Right renal cortex interstitium (tissue), 3 donors: Measurements from ENCODE around the gene STK24. TPM values are rescaled to one million over a fixed set of nuclear protein-coding genes. Genes with fewer than 3 reads are reported as not detected.

ENCODE experiments used
- DNase-seq, 3 donors: peaks; one replicate each; pipeline ENCODE4 v3.0.0-alpha.2; 2013; ENCODE audit warnings: low read depth in 3 of 3, low spot score in 2 of 3
- polyA plus RNA-seq, 3 donors: library from polyadenylated mRNA; unstranded; fragments of 120-200 nt; gene quantifications; one replicate each; pipeline ENCODE4 v1.2.1, GENCODE V29; 2013; ENCODE audit not compliant: insufficient read length in 3 of 3

STK24 gene
- polyA plus RNA-seq, 3 donors = 114 to 117 (median 116) TPM

DNA sequence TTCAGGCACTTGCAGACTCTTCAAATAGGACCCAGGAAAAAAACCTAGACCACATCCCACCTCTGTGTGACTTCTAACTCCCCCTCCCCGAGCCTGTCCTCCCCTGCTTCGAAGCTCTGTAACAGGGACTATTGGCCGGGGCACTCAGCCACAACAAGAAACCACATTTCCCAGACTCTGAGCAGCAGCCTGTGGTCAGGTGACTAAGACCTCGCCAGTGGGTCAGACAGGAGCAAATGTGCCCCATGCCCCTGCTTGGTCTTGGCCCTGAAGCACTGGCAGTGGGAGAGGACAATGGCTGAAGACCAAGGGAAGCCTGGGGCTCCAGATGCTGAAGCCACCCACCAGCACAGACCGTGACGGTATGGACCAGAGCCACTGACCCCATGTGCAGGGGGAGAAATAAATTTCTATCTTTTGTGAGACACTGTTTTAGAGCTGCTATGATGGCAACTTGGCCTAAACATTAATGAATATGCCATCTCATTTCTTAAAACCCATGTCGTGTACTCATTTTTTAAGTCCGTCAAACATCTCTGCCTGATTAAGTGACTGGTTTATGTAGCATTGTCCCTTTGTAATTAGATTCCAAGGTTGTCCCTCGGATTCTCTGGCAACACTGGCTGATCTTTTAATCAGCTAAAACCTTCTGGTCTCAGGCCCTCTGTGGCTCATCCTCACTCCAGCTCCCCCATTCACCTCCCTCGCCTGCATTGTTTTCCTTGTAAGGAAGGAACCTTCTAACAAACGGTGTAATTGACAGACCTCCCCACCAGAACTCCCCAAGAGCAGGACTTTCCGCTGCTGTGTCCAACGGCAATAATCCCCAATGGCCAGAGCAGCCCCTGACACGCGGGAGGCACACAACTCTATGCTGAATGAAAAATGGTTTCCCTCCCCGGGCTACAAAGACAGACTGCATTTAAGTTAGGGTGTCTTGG, 98.4 kb downstream of the STK24 start:
- no peak for DNase-seq

- DNase-seq = no peak
Measured at GRCh38 chr13:98476538-98476966, 100.4 kb downstream of the STK24 start.

- no peak for DNase-seq
Measured at GRCh38 chr13:98476106-98476505, 100.8 kb downstream of the STK24 start.

DNA sequence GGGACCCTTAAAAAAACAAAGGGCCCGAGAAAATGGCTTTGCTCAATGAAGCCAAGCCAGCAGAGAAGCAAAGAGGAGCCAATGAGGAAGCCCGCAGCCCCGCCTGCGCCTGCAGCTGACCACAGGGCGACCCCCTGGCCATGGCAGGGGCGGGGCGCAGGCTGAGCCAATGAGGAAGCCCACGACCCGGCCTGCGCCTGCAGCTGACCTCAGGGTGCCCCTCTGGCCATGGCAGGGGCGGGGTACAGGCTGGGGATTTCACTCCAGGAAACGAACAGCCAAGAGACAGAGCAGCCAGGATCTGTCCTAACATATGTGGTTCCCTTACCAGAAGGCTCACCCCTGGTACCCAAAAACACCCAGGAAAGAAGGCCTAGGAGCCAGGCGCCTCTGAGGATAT, 101.4 kb downstream of the STK24 start:
- no peak for DNase-seq

DNA sequence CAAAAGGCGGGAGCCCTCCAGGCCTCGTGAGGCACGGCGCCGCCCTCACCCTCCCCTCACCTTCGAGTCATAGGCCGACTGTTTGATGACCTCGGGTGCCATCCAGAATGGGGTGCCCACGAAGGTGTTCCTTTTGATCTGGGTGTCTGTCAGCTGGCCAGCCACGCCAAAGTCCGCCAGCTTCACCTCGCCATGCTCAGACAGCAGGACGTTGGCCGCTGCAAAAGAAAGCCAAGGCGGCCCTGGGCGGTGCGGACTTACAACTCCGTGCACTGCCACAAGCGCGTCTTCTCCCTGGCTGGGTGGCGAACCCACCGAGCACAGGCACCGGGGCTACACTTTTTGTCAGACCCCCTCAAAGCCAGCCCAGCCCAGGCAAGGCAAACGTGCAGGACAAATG, 102.1 kb downstream of the STK24 start:
- DNase-seq = no peak

DNA sequence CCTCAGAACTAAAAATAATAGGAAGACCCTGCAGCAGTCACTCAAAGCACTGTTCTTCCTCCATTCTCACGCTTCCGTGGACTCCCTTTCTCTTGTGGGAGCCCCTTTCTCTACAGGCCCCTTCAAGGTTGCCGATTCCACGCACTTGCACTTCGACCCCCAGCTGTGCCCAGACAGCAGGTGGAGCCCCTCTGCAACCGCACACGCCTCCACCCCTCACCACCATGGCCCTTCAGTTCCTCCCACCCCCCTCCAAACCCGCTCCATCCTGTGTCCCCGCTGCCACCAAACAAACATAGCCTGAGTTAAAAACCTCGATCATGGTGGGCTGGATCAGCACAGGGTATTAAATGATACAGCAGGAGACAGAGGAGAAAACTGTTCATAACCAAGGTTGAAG, 102.6 kb downstream of the STK24 start:
- no peak for DNase-seq

DNA sequence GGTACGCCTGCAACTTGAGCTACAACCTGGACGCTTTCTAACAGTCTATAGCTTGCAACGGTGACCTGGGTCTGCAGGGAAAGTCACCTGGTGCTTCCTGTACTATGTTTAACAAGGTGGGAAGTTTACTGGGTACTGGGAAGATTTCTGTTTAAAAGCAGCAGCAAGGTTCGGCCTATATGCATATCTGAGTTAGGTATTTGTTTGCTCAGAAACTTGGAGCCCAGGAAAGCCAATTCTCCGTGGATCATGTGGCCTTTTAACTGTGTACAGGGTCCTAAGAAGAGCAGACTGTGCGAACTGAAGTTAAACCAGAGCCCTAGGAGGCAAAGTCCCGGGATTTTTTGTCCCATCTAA, 103.1 kb downstream of the STK24 start:
- DNase-seq = no peak

DNA sequence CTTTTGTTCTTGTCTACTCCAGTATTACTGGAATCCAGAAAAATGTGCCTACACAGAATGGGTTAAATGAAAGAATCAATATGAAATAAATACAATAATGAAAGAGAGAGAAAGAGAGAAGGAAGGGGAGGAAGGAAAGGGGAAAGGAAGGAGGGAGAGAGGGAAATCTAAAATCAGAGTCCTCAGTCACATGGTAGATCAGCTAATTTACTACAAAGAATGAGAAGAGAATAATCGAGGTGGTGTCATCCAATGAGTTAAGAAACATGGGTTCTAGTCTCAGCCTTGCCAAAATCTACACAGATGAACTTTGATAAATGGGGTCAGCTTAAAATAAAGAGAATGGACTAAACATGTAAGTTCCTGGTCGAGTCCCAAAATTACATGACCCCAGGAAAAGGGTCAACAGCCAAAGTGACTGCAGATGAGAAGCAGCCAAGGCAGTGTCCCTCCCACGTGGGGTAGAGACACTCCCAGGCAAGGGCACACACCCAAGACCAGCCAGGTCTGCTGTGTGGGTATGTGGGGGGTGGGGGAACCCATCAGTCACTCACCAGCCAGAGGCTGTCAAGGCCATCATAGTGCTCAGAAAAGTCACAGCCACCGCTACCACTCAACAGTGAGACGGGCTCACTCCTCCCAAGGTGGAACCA, 103.6 kb downstream of the STK24 start:
- DNase-seq = no peak

DNA sequence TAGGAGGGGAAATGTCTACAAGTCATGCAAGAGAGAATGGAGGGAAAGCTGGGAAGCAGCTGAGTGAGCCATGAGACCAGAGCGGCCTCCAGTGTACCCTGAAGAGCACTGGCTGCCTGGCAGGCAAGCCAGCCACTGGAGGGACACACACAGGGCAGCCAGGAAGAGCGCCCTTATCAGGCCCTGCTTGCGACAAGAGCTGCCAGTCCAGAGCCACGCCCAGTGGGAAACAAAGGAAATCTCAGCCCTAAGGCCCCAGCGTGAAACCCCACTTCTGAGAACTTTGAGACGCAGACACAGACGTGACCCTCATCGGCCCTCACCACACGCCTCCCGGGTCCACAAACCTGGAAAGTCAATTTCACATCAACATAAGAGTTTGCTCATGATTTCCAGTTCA, 105.0 kb downstream of the STK24 start:
- no peak for DNase-seq

DNA sequence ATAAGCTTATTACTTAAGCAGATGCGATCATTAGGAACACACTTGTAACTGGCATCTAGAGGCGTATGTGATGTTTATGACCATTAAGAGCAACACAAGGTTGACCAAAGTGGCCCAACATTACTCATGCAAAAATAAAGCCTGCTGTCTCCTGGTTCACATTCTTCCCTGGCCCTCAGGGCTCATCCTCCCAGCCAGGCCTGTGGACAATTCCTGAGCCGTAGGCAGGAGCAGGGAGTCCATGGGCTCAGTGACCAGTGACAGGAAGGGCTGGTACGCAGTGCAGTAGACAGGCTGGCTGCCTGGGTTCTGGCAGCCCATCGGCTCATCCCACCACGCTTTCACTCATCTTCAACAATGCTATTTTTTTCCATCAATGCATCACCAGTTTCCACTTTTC, 106.0 kb downstream of the STK24 start:
- DNase-seq = no peak

DNA sequence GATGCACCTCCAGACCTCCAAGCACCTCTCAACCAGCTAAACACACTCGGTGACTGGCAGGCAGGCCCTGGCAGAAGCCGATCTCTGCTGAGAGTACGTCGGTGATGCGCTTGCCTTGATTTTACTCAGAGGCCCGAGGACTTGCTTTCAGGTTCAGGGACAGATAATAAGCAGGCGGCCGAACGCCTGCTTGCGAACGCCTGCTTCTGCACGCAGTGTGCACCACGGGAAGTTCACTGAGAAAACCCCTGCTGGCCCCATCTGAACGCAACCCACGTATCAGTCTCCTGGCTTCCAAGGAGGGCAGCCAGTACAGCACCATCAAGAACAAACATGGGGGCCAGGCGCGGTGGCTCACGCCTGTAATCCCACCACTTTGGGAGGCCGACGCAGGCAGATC, 108.0 kb downstream of the STK24 start:
- DNase-seq = no peak

DNA sequence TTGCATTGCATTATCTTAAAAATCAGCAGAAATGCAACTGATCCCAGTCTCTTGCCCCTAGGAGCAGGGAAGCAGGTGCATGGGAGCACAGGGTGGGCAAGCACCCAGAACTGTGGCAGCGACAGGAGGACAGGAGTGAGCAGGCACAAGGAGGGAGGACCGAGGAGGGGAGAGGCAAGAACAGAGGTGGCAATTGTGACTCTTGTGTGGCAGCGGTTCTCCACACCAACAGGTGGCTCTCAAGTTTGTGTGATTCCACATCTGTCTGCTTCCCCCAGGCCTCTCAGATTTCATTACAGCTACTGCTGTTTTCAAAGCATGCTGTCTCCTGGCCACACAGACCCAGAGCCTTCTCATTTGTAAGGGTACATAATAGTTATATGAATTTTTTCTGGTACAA, 108.5 kb downstream of the STK24 start:
- no peak for DNase-seq

DNA sequence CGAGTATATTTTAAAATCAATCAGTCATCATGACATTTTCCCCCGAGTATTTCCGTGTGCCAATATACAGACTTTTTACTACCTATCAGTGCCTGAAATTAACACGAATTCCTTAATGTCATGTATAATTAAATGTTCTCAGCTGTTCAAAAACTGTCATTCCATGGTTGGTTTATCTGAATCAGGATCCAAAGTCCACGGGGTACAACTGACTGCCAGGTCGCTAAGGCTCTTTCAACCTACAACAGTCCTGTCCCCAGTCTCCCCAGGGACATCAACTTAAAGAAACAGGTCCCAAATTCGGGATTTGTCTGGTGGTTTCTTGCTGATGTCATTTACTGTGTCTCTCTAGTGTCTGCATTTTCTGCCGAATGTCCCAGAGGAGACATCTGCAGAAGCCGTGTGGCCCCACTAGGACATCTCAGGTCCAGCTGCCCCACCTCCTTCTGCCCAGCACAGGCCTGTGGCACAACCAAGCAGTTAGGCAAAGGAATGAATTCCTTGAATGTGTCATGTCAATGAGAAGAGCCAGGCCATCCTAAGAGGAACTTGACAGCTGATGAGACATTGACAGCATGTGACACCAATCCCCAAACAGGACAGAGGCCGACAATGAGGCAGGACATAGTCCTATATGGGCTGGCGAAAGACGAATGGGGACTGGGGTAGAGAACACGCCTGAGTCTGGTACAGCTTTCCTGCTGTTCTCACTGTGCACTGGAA, 109.5 kb downstream of the STK24 start:
- DNase-seq = no peak

GRCh38 chr13:98466634-98467236, 110.2 kb downstream of the STK24 start:
- DNase-seq = no peak

DNA sequence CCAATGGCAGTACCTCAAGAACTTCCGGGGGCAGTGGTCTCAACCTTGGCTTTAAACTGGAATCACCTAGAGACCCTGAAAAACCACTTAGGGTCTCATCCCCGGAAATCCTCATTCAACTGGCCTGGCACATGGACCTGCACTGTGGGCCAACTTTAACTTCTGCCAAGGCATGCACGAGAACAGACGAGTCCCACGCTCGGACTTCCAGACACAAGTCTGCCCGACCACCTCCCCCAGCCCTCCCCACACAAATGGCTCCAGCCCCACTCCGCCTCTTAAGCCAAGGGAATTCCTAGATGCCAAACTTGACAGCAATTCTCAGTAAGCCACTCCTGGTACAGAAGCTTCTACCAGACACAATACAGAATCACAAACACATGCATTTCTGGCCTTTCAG, 114.0 kb downstream of the STK24 start:
- DNase-seq = no peak

DNA sequence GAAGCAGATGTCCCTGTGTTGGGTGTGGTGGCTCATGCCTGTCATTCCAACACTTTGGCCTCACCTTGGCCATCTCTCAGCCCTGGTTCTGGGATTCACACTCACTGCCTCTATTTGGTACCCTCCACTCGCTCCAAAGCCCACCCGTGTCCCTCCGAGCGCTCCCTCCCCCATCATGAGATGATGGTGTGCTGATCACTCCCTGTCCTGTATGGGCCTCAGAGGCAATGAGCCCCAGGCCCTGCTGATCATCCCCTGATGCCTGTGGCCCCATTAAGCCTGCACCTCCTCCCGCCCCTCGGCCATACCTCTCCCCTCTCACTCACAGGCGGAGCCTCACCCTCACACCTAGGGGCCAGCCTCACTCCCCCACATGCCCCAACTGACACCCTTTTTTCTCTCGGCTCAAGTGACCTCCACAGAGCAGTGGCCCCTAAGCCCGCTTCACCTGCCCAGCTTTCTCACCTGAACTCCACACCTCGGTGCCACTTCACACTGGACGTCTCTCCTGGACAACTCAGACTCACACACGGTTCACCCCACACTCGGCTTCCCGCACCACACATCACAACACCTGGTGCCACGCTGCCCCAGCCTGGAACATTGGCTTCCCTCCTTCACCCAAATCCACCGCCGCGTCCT, 114.5 kb downstream of the STK24 start:
- DNase-seq = no peak

GRCh38 chr13:98461486-98462240, 115.2 kb downstream of the STK24 start:
- no peak for DNase-seq

DNA sequence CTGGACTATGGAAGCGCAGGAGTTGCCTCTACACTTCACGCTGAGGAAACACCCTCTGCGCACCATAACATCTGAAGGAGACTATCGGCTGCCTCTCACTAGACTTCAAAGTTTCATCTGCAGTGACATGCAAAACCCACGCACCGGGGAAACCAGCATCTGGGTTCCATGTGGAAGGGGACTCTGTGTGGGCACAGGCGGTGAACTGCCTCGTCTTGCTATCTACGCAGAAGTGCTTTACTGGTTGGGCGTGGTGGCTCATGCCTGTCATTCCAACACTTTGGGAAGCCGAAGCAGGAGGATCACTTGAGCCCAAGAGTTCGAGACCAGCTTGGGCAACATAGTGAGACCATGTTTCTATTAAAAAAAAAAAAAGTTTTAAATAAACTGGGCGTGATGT, 116.4 kb downstream of the STK24 start:
- DNase-seq = no peak

GRCh38 chr13:98459721-98460370, 117.1 kb downstream of the STK24 start:
- DNase-seq = no peak
